ENCODE data around the gene HNF4A.

GRCh38 chr20:44382641-44383040, 27.1 kb downstream of the HNF4A start:
- TF ChIP-seq, protein P1, sequence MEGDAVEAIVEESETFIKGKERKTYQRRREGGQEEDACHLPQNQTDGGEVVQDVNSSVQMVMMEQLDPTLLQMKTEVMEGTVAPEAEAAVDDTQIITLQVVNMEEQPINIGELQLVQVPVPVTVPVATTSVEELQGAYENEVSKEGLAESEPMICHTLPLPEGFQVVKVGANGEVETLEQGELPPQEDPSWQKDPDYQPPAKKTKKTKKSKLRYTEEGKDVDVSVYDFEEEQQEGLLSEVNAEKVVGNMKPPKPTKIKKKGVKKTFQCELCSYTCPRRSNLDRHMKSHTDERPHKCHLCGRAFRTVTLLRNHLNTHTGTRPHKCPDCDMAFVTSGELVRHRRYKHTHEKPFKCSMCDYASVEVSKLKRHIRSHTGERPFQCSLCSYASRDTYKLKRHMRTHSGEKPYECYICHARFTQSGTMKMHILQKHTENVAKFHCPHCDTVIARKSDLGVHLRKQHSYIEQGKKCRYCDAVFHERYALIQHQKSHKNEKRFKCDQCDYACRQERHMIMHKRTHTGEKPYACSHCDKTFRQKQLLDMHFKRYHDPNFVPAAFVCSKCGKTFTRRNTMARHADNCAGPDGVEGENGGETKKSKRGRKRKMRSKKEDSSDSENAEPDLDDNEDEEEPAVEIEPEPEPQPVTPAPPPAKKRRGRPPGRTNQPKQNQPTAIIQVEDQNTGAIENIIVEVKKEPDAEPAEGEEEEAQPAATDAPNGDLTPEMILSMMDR (IDR thresholded peaks at IDR 0.05) = no peak
- TF ChIP-seq POLR2A (IDR thresholded peaks at IDR 0.05) = no peak

Data from body of pancreas (tissue), 4 donors.